Esophagus muscularis mucosa (tissue), 4 donors: Measurements from ENCODE around the gene GALNT7.

ENCODE experiments used
- EP300 ChIP-seq: sonication (generic); formaldehyde crosslinking; IDR thresholded peaks from one replicate; pipeline ENCODE4 v1.6.1; 2017; ENCODE audit warnings: antibody characterized with exemption
- POLR2A ChIP-seq: fragments of 450-650 bp; IDR thresholded peaks from one replicate; pipeline ENCODE4 v1.6.1; 2017; ENCODE audit warnings: antibody characterized with exemption, moderate library complexity, mild to moderate bottlenecking, low read depth
- POLR2AphosphoS5 ChIP-seq, 2 donors: sonication (generic); formaldehyde crosslinking; IDR thresholded peaks; one replicate each; pipeline ENCODE4 v1.6.1; 2017; ENCODE audit warnings: antibody characterized with exemption in 2 of 2
- TF ChIP-seq, protein P1 (sequence below), 3 experiments: fragments of 200-600 bp in 2 of 3; fragments of 450-650 bp in 1 of 3; sonication (generic) in 2 of 3; IDR thresholded peaks; one replicate each; pipeline ENCODE4 v1.5.1; 2017 to 2019; ENCODE audit warnings: antibody characterized with exemption in 3 of 3, mild to moderate bottlenecking in 2 of 3, moderate library complexity in 1 of 3

DNA sequence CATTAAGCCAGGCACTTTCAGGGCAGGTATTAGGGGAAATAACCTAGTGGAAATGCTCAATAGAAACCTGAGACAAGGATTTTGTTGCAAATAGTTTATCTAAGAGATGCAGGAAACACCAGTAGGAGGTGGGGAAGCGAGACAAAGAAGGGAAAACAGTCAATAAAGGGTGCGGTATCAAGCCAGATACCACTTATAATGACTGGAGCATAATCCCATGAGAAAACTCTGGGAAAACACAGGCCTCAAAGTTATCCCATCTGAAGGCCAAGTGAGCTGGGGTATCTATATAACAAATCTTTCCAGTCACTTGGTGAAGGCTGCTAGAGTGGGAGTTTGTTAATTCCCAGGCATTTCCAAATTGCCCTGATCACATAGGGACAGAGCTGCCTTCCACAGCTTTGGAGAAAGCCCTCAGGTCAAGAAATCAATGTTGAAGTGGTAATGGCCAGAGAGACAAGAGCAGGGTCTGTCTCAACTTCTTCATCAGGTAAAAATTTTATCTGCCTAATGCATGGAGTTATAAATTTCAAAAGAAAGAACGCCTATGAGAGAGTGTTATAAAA, 175.3 kb downstream of the GALNT7 start:
- TF ChIP-seq POLR2AphosphoS5 (IDR thresholded peaks at IDR 0.05) (no peak), EP300 (no peak), POLR2A (no peak)
- TF ChIP-seq, protein P1, sequence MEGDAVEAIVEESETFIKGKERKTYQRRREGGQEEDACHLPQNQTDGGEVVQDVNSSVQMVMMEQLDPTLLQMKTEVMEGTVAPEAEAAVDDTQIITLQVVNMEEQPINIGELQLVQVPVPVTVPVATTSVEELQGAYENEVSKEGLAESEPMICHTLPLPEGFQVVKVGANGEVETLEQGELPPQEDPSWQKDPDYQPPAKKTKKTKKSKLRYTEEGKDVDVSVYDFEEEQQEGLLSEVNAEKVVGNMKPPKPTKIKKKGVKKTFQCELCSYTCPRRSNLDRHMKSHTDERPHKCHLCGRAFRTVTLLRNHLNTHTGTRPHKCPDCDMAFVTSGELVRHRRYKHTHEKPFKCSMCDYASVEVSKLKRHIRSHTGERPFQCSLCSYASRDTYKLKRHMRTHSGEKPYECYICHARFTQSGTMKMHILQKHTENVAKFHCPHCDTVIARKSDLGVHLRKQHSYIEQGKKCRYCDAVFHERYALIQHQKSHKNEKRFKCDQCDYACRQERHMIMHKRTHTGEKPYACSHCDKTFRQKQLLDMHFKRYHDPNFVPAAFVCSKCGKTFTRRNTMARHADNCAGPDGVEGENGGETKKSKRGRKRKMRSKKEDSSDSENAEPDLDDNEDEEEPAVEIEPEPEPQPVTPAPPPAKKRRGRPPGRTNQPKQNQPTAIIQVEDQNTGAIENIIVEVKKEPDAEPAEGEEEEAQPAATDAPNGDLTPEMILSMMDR (IDR thresholded peaks at IDR 0.05): no peak
